GM12873 (cell line): ENCODE results near the gene C1orf105.

ENCODE experiments used
- CTCF ChIP-seq: IDR thresholded peaks from 2 replicates; pipeline ENCODE4 v1.5.1; 2012; ENCODE audit warnings: low read depth, mild to moderate bottlenecking, moderate library complexity, low read length, control low read depth; ENCODE audit not compliant: insufficient read depth; ENCODE audit errors: missing control alignments

Gene C1orf105

GRCh38 chr1:172482044-172482443, 61.6 kb downstream of the C1orf105 start:
- TF ChIP-seq CTCF: no peak

GRCh38 chr1:172483448-172483847, 63.0 kb downstream of the C1orf105 start:
- TF ChIP-seq CTCF: no peak

- TF ChIP-seq CTCF: no peak
These were observed 63.8 kb downstream of the C1orf105 start for GRCh38 chr1:172484252-172484651.

GRCh38 chr1:172485626-172486025, 65.1 kb downstream of the C1orf105 start:
- TF ChIP-seq CTCF: no peak

GRCh38 chr1:172486805-172487454, 66.4 kb downstream of the C1orf105 start:
- no peak for TF ChIP-seq CTCF

GRCh38 chr1:172487550-172487949, 67.1 kb downstream of the C1orf105 start:
- TF ChIP-seq CTCF: no peak

GRCh38 chr1:172488393-172488792, 67.9 kb downstream of the C1orf105 start:
- no peak for TF ChIP-seq CTCF
